Measurements from ENCODE around the gene DNAJC17. TPM values are rescaled to one million over a fixed set of nuclear protein-coding genes. Genes with fewer than 3 reads are reported as not detected.

The DNAJC17 gene
- total and polyA plus RNA-seq, 2 of the 13 experiments (the other 11 are each of a cell fraction or from before 2014, with no cell fraction given), result 22.2 to 26.5 TPM

GRCh38 chr15:40754883-40755811 lies 52.1 kb downstream of the DNAJC17 start, which contains the start of gene RMDN3 (continued):
- TF ChIP-seq ZNF574 (CRISPR knock-in tag; IDR thresholded peaks at IDR 0.05) (peak; percentile 79), ZSCAN25 (CRISPR knock-in tag; IDR thresholded peaks at IDR 0.05) (no peak), THAP11 (CRISPR knock-in tag; IDR thresholded peaks at IDR 0.05) (peak; percentile 93), CEBPB (IDR thresholded peaks at IDR 0.05; ENCODE audit: borderline replicate concordance, low read depth, low read length) (no peak), FLYWCH1 (CRISPR knock-in tag; IDR thresholded peaks at IDR 0.05) (no peak), REPIN1 (CRISPR knock-in tag; IDR thresholded peaks at IDR 0.05; ENCODE audit: borderline replicate concordance, low read depth) (no peak; the same call in 1 of the 2 replicates), MLXIP (CRISPR knock-in tag; IDR thresholded peaks at IDR 0.05; ENCODE audit: borderline replicate concordance) (no peak), HNF4A (CRISPR knock-in tag; IDR thresholded peaks at IDR 0.05) (no peak), FOXO1 (CRISPR knock-in tag; IDR thresholded peaks at IDR 0.05) (peak; percentile 38; the same call in 1 of the 2 replicates), PHF5A (CRISPR knock-in tag; IDR thresholded peaks at IDR 0.05; ENCODE audit: low read depth, unreplicated experiment) (no peak), RARG (CRISPR knock-in tag; IDR thresholded peaks at IDR 0.05; ENCODE audit: low read depth) (no peak), PAX8 (CRISPR knock-in tag; IDR thresholded peaks at IDR 0.05; ENCODE audit: borderline replicate concordance) (peak; percentile 59; the same call in 1 of the 2 replicates), ZNF749 (CRISPR knock-in tag; IDR thresholded peaks at IDR 0.05; ENCODE audit: borderline replicate concordance) (no peak), RBM39 (IDR thresholded peaks at IDR 0.05; ENCODE audit: low read depth, low read length, poor library complexity, severe bottlenecking) (no peak), RAD21 (CRISPR knock-in tag; IDR thresholded peaks at IDR 0.05) (no peak), ZNF329 (CRISPR knock-in tag; IDR thresholded peaks at IDR 0.05; ENCODE audit: low read depth) (no peak), ELF4 (CRISPR knock-in tag; IDR thresholded peaks at IDR 0.05; ENCODE audit: borderline replicate concordance) (no peak), ZBTB43 (CRISPR knock-in tag; conservative IDR thresholded peaks at IDR 0.05) (no peak; the same call in 1 of the 2 replicates), E2F5 (CRISPR knock-in tag; conservative IDR thresholded peaks at IDR 0.05) (peak; percentile 78), TSC22D2 (CRISPR knock-in tag; IDR thresholded peaks at IDR 0.05; ENCODE audit: borderline replicate concordance) (no peak), THYN1 (CRISPR knock-in tag; IDR thresholded peaks at IDR 0.05; ENCODE audit: borderline replicate concordance, low read depth) (no peak)

All from HepG2 (cell line).